ENCODE measurements around the gene DEK. TPM values are rescaled to one million over a fixed set of nuclear protein-coding genes. Genes with fewer than 3 reads are reported as not detected.
A peak's percentile ranks its signal among the peaks of the same experiment; 100 is the strongest.

The DEK gene
- total RNA-seq, 1 experiment from 2014 or later: 154 TPM

DNA sequence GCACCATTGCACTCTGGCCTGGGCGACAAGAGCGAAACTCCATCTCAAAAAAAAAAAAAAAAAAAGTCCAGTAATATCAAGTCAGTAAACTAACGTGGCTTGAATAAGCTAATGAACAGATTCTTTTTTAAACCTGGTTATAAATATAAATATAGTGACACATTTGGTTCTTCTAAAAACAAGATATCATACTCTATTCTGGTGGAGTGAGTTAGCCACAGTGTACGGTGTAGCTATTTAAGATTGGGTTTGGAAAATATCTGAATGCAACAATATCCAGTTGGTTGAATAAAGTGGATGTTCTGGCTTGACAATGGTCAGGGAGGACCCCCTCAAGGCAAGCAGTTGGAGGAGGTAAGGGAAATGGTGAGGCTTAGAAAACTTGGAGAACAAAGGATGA lies 5.9 kb upstream of the DEK start:
- H3K27ac ChIP-seq (ENCODE audit: low read length): no peak overlapping the region
- no peak overlapping the region for H2AFZ ChIP-seq (ENCODE audit: low read length)
- no peaks in the 10 kb centered on the region for H3K27me3 ChIP-seq (ENCODE audit: low read length)
- H3K4me1 ChIP-seq (ENCODE audit: low read length): peaks cover 11% of the 10 kb centered on the region
- no peaks in the 10 kb centered on the region for H3K9me2 ChIP-seq (replicated peaks; ENCODE audit: insufficient read depth, low read length)
- no peaks in the 10 kb centered on the region for H3K79me2 ChIP-seq (ENCODE audit: low read length)
- no peaks in the 10 kb centered on the region for H3K9me3 ChIP-seq (ENCODE audit: low read length)
- no peak overlapping the region for H3K4me3 ChIP-seq (ENCODE audit: low read length)
- H3K4me2 ChIP-seq (ENCODE audit: low read depth, low read length, poor library complexity, severe bottlenecking): no peak overlapping the region
- H4K20me1 ChIP-seq (ENCODE audit: insufficient read depth, low read depth, low read length): no peaks in the 10 kb centered on the region
- H3K36me3 ChIP-seq (ENCODE audit: insufficient read depth, low read length): no peaks in the 10 kb centered on the region
- no peak overlapping the region for H3K9ac ChIP-seq (ENCODE audit: low read length)
- peak; percentile 31 for DNase-seq

DNA sequence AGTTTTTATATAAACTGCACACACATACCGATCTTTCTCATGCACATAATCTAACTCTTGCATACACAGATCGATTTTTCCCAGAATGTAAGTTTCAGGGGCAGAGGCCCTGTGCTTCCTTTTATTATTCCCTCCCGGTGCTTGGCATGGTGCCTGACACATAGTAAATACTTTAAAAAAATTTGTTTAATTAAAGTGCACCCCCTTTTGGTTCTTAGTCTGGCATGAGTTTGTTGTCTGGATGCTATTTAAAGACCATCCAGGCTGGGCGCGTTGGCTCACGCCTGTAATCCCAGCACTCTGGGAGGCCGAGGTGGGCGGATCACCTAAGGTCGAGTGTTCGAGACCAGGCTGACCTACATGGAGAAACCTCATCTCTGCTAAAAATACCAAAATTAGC lies 5.4 kb upstream of the DEK start:
- no peaks in the 10 kb centered on the region for H3K79me2 ChIP-seq (ENCODE audit: low read length)
- no peaks in the 10 kb centered on the region for H3K36me3 ChIP-seq (ENCODE audit: insufficient read depth, low read length)
- no peak overlapping the region for H3K27ac ChIP-seq (ENCODE audit: low read length)
- no peaks in the 10 kb centered on the region for H3K9me2 ChIP-seq (replicated peaks; ENCODE audit: insufficient read depth, low read length)
- DNase-seq: no peak
- H3K27me3 ChIP-seq (ENCODE audit: low read length): no peaks in the 10 kb centered on the region
- H3K4me1 ChIP-seq (ENCODE audit: low read length): peaks cover 16% of the 10 kb centered on the region
- H3K4me2 ChIP-seq (ENCODE audit: low read depth, low read length, poor library complexity, severe bottlenecking): no peak overlapping the region
- H4K20me1 ChIP-seq (ENCODE audit: insufficient read depth, low read depth, low read length): no peaks in the 10 kb centered on the region
- H3K4me3 ChIP-seq (ENCODE audit: low read length): no peak overlapping the region
- no peak overlapping the region for H3K9ac ChIP-seq (ENCODE audit: low read length)
- no peaks in the 10 kb centered on the region for H3K9me3 ChIP-seq (ENCODE audit: low read length)
- no peak overlapping the region for H2AFZ ChIP-seq (ENCODE audit: low read length)

GRCh38 chr6:18269253-18269652 lies 4.9 kb upstream of the DEK start:
- H3K4me1 ChIP-seq (ENCODE audit: low read length): peaks cover 16% of the 10 kb centered on the region
- H3K4me2 ChIP-seq (ENCODE audit: low read depth, low read length, poor library complexity, severe bottlenecking): no peak overlapping the region
- no peak overlapping the region for H3K4me3 ChIP-seq (ENCODE audit: low read length)
- H3K27ac ChIP-seq (ENCODE audit: low read length): no peak overlapping the region
- no peak for DNase-seq
- H3K27me3 ChIP-seq (ENCODE audit: low read length): no peaks in the 10 kb centered on the region
- H3K9ac ChIP-seq (ENCODE audit: low read length): no peak overlapping the region
- H3K79me2 ChIP-seq (ENCODE audit: low read length): peaks cover under 1% of the 10 kb centered on the region; the same call in 1 of the 2 replicates
- no peaks in the 10 kb centered on the region for H4K20me1 ChIP-seq (ENCODE audit: insufficient read depth, low read depth, low read length)
- H2AFZ ChIP-seq (ENCODE audit: low read length): peak overlapping the region; percentile 30; the same call in 1 of the 2 replicates
- no peaks in the 10 kb centered on the region for H3K9me2 ChIP-seq (replicated peaks; ENCODE audit: insufficient read depth, low read length)
- no peaks in the 10 kb centered on the region for H3K36me3 ChIP-seq (ENCODE audit: insufficient read depth, low read length)
- H3K9me3 ChIP-seq (ENCODE audit: low read length): no peaks in the 10 kb centered on the region

DNA sequence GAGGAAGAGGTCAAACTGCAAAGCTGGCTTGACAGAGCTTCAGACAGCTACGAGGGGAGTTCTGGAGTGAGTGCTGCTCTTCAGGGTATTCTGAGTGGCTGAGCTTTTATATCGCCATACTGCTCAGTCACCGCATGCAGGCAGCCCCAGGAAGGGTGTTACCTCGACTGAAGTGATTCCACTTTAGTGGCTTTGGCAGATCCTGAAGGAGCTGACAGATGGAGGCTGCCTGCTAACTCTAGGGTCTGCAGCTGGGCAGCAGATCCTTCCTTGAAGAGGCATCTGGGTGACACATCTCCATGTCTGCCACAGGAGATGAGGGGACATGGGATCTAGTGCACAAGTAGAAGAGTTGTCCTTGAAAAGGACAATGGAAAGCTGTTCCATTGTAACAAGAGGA lies 3.7 kb upstream of the DEK start:
- H3K27me3 ChIP-seq (ENCODE audit: low read length): no peaks in the 10 kb centered on the region
- H2AFZ ChIP-seq (ENCODE audit: low read length): no peak overlapping the region
- H3K27ac ChIP-seq (ENCODE audit: low read length): no peak overlapping the region
- no peaks in the 10 kb centered on the region for H4K20me1 ChIP-seq (ENCODE audit: insufficient read depth, low read depth, low read length)
- no peaks in the 10 kb centered on the region for H3K9me3 ChIP-seq (ENCODE audit: low read length)
- no peak overlapping the region for H3K9ac ChIP-seq (ENCODE audit: low read length)
- no peak overlapping the region for H3K4me2 ChIP-seq (ENCODE audit: low read depth, low read length, poor library complexity, severe bottlenecking)
- H3K36me3 ChIP-seq (ENCODE audit: insufficient read depth, low read length): no peaks in the 10 kb centered on the region
- peaks cover 16% of the 10 kb centered on the region for H3K4me1 ChIP-seq (ENCODE audit: low read length)
- no peak for DNase-seq
- no peaks in the 10 kb centered on the region for H3K9me2 ChIP-seq (replicated peaks; ENCODE audit: insufficient read depth, low read length)
- H3K4me3 ChIP-seq (ENCODE audit: low read length): no peak overlapping the region
- H3K79me2 ChIP-seq (ENCODE audit: low read length): peaks cover 12% of the 10 kb centered on the region

GRCh38 chr6:18266523-18266912 lies 2.2 kb upstream of the DEK start:
- no peak overlapping the region for H3K4me3 ChIP-seq (ENCODE audit: low read length)
- H3K36me3 ChIP-seq (ENCODE audit: insufficient read depth, low read length): peaks cover 10% of the 10 kb centered on the region; the same call in 1 of the 2 replicates
- no peak for DNase-seq
- no peak overlapping the region for H3K4me2 ChIP-seq (ENCODE audit: low read depth, low read length, poor library complexity, severe bottlenecking)
- no peak overlapping the region for H3K9ac ChIP-seq (ENCODE audit: low read length)
- H3K4me1 ChIP-seq (ENCODE audit: low read length): peaks cover 30% of the 10 kb centered on the region
- H3K9me2 ChIP-seq (replicated peaks; ENCODE audit: insufficient read depth, low read length): no peaks in the 10 kb centered on the region
- no peak overlapping the region for H2AFZ ChIP-seq (ENCODE audit: low read length)
- H3K27ac ChIP-seq (ENCODE audit: low read length): no peak overlapping the region
- no peaks in the 10 kb centered on the region for H3K27me3 ChIP-seq (ENCODE audit: low read length)
- peaks cover 28% of the 10 kb centered on the region for H3K79me2 ChIP-seq (ENCODE audit: low read length)
- no peaks in the 10 kb centered on the region for H3K9me3 ChIP-seq (ENCODE audit: low read length)
- H4K20me1 ChIP-seq (ENCODE audit: insufficient read depth, low read depth, low read length): peaks cover 14% of the 10 kb centered on the region; the same call in 1 of the 2 replicates

GRCh38 chr6:18265787-18266522 lies 1.6 kb upstream of the DEK start:
- Histone ChIP-seq H3K9me2 (replicated peaks; ENCODE audit: insufficient read depth, low read length) (no peaks in the 10 kb centered on the region), H3K4me2 (ENCODE audit: low read depth, low read length, poor library complexity, severe bottlenecking) (peak overlapping the region; percentile 99), H3K79me2 (ENCODE audit: low read length) (peaks cover 34% of the 10 kb centered on the region), H3K36me3 (ENCODE audit: insufficient read depth, low read length) (peaks cover 12% of the 10 kb centered on the region; the same call in 1 of the 2 replicates), H4K20me1 (ENCODE audit: insufficient read depth, low read depth, low read length) (peaks cover 19% of the 10 kb centered on the region; the same call in 1 of the 2 replicates), H3K27ac (ENCODE audit: low read length) (no peak overlapping the region), H3K4me1 (ENCODE audit: low read length) (peaks cover 36% of the 10 kb centered on the region), H3K27me3 (ENCODE audit: low read length) (no peaks in the 10 kb centered on the region), H3K9ac (ENCODE audit: low read length) (peak overlapping the region; percentile 98; the same call in 1 of the 2 replicates), H3K9me3 (ENCODE audit: low read length) (no peaks in the 10 kb centered on the region), H2AFZ (ENCODE audit: low read length) (no peak overlapping the region), H3K4me3 (ENCODE audit: low read length) (peak overlapping the region; percentile 85; the same call in 1 of the 2 replicates)
- DNase-seq: no peak

GRCh38 chr6:18264923-18265377 lies 620 bp upstream of the DEK start:
- peak overlapping the region; percentile 79 for H2AFZ ChIP-seq (ENCODE audit: low read length)
- no peaks in the 10 kb centered on the region for H3K27me3 ChIP-seq (ENCODE audit: low read length)
- H3K9ac ChIP-seq (ENCODE audit: low read length): peak overlapping the region; percentile 98
- no peaks in the 10 kb centered on the region for H3K9me3 ChIP-seq (ENCODE audit: low read length)
- H3K79me2 ChIP-seq (ENCODE audit: low read length): peaks cover 44% of the 10 kb centered on the region
- peak overlapping the region; percentile 32; the same call in 1 of the 2 replicates for H3K27ac ChIP-seq (ENCODE audit: low read length)
- peaks cover 25% of the 10 kb centered on the region for H4K20me1 ChIP-seq (ENCODE audit: insufficient read depth, low read depth, low read length)
- no peak for DNase-seq
- peaks cover 46% of the 10 kb centered on the region for H3K4me1 ChIP-seq (ENCODE audit: low read length)
- H3K36me3 ChIP-seq (ENCODE audit: insufficient read depth, low read length): peaks cover 15% of the 10 kb centered on the region; the same call in 1 of the 2 replicates
- no peaks in the 10 kb centered on the region for H3K9me2 ChIP-seq (replicated peaks; ENCODE audit: insufficient read depth, low read length)
- peak overlapping the region; percentile 99 for H3K4me2 ChIP-seq (ENCODE audit: low read depth, low read length, poor library complexity, severe bottlenecking)
- peak overlapping the region; percentile 85 for H3K4me3 ChIP-seq (ENCODE audit: low read length)

DNA sequence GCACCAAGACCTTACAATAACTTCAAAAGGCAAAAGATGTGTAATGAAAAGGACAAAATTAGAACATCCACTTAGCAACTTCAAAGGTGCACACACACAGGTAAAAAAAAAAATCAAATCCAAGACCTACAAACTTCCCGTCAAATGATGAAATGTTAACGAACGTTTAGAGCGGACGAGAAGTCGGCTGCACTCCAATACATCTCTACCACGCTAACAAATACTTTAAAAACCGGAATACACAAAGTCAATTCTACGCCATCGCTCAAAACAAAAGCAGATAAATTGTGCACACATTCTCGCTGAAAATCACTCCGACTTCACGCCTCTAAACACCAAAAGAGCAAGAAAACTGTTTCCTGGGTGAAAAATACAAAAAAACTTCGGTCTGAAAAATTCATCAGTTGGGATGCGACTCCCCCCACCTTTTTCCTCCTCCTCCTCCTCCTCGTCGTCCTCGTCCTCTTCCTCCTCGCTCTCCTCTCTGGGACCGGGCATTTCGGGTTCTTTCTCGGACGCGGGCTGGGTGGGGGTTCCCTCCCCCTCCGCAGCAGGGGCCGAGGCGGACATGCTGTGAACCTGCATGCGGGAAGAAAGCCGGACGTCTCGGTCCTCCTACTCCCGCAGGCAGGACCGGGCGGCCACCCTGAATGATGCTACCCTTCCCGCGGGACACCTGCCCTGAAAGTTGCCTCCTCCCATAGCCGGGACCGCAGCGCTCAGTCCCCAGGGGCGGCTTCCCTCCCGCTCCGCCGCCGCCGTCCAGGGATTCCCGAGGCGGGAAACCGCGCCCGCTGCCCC lies 712 bp downstream of the DEK start:
- Histone ChIP-seq H3K27me3 (ENCODE audit: low read length) (no peaks in the 10 kb centered on the region), H4K20me1 (ENCODE audit: insufficient read depth, low read depth, low read length) (peaks cover 33% of the 10 kb centered on the region), H3K4me3 (ENCODE audit: low read length) (peak overlapping the region; percentile 85), H3K9ac (ENCODE audit: low read length) (peak overlapping the region; percentile 98), H3K27ac (ENCODE audit: low read length) (peak overlapping the region; percentile 91), H3K4me1 (ENCODE audit: low read length) (peaks cover 44% of the 10 kb centered on the region), H2AFZ (ENCODE audit: low read length) (peak overlapping the region; percentile 12; the same call in 1 of the 2 replicates), H3K9me3 (ENCODE audit: low read length) (no peaks in the 10 kb centered on the region), H3K9me2 (replicated peaks; ENCODE audit: insufficient read depth, low read length) (no peaks in the 10 kb centered on the region), H3K4me2 (ENCODE audit: low read depth, low read length, poor library complexity, severe bottlenecking) (peak overlapping the region; percentile 99), H3K36me3 (ENCODE audit: insufficient read depth, low read length) (peaks cover 24% of the 10 kb centered on the region; the same call in 1 of the 2 replicates), H3K79me2 (ENCODE audit: low read length) (peaks cover 57% of the 10 kb centered on the region)
- peak; percentile 75 for DNase-seq
